Femur (tissue), 1 donor: ENCODE measurements around the gene PANX3.
"Not testable (repeated sequence)": the region's sequence is repeated elsewhere in the genome, so short reads cannot be mapped to it uniquely, and the experiment has no call there.

Source experiments
- DNase-seq: peaks from one replicate; pipeline ENCODE4 v3.0.0-alpha.2; 2017

Gene PANX3

GRCh38 chr11:124611064-124611463 is at the start of gene PANX3:
Gene PANX3 (plus strand): TSS chr11:124611428. CDS start chr11:124611557, 129 bp downstream.
- peak; percentile 52 for DNase-seq

GRCh38 chr11:124569697-124570096 is 41.5 kb upstream of the PANX3 start, which contains the start of gene OR8A1:
Gene OR8A1 (plus strand): TSS chr11:124569997. CDS start chr11:124570120, 123 bp downstream.
- no peak for DNase-seq

- no peak for DNase-seq
Measured at GRCh38 chr11:124570160-124570559, 41.1 kb upstream of the PANX3 start.

- DNase-seq = peak; percentile 49
Measured at GRCh38 chr11:124577716-124578427, 33.4 kb upstream of the PANX3 start.

GRCh38 chr11:124578761-124579160 is 32.5 kb upstream of the PANX3 start:
- DNase-seq = no peak

GRCh38 chr11:124581817-124582216 is 29.4 kb upstream of the PANX3 start:
- no peak for DNase-seq

GRCh38 chr11:124582565-124582964 is 28.7 kb upstream of the PANX3 start:
- no peak for DNase-seq

GRCh38 chr11:124583781-124584180 is 27.4 kb upstream of the PANX3 start:
- no peak for DNase-seq

GRCh38 chr11:124584681-124585372 is 26.4 kb upstream of the PANX3 start:
- DNase-seq = no peak

GRCh38 chr11:124586238-124586860 is 24.9 kb upstream of the PANX3 start:
- DNase-seq = peak; percentile 62

GRCh38 chr11:124591430-124591829 is 19.8 kb upstream of the PANX3 start:
- no peak for DNase-seq

GRCh38 chr11:124592627-124593026 is 18.6 kb upstream of the PANX3 start:
- no peak for DNase-seq

GRCh38 chr11:124595302-124595701 is 15.9 kb upstream of the PANX3 start:
- DNase-seq = no peak

- DNase-seq = no peak
Measured at GRCh38 chr11:124597626-124598025, 13.6 kb upstream of the PANX3 start.

GRCh38 chr11:124600621-124601320 is 10.5 kb upstream of the PANX3 start:
- DNase-seq = no peak

GRCh38 chr11:124602193-124602592 is 9.0 kb upstream of the PANX3 start:
- no peak for DNase-seq

GRCh38 chr11:124602723-124603122 is 8.5 kb upstream of the PANX3 start:
- not testable (repeated sequence) for DNase-seq

- DNase-seq = no peak
Measured at GRCh38 chr11:124605719-124606118, 5.5 kb upstream of the PANX3 start.

GRCh38 chr11:124608147-124608546 is 3.1 kb upstream of the PANX3 start:
- DNase-seq = no peak

- no peak for DNase-seq
Measured at GRCh38 chr11:124610295-124610694, 933 bp upstream of the PANX3 start.

- DNase-seq = no peak
Measured at GRCh38 chr11:124612045-124612444, 817 bp downstream of the PANX3 start.

GRCh38 chr11:124612567-124613246 is 1.5 kb downstream of the PANX3 start:
- DNase-seq = peak; percentile 35

- DNase-seq = no peak
Measured at GRCh38 chr11:124618863-124619262, 7.6 kb downstream of the PANX3 start.
